ENCODE measurements around the gene HP. TPM values are rescaled to one million over a fixed set of nuclear protein-coding genes. Genes with fewer than 3 reads are reported as not detected.

HP gene
- total and polyA plus RNA-seq, 2 of the 13 experiments (the other 11 are each of a cell fraction or from before 2014, with no cell fraction given): 387 to 524 TPM

- TF ChIP-seq SMAD9 (CRISPR knock-in tag; IDR thresholded peaks at IDR 0.05) (no peak), RORA (CRISPR knock-in tag; IDR thresholded peaks at IDR 0.05) (no peak), KDM2A (CRISPR knock-in tag; IDR thresholded peaks at IDR 0.05; ENCODE audit: borderline replicate concordance, low read depth) (no peak; the same call in 1 of the 2 replicates), MED1 (CRISPR knock-in tag; IDR thresholded peaks at IDR 0.05) (peak; percentile 29; the same call in 1 of the 2 replicates), THAP9 (CRISPR knock-in tag; IDR thresholded peaks at IDR 0.05; ENCODE audit: borderline replicate concordance) (no peak), KDM4B (CRISPR knock-in tag; IDR thresholded peaks at IDR 0.05) (no peak), FOSL1 (CRISPR knock-in tag; IDR thresholded peaks at IDR 0.05; ENCODE audit: borderline replicate concordance) (no peak), CCDC6 (CRISPR knock-in tag; IDR thresholded peaks at IDR 0.05) (no peak), PAX8 (CRISPR knock-in tag; IDR thresholded peaks at IDR 0.05; ENCODE audit: borderline replicate concordance) (no peak), ZNF609 (CRISPR knock-in tag; IDR thresholded peaks at IDR 0.05; ENCODE audit: borderline replicate concordance) (no peak), SAP130 (CRISPR knock-in tag; IDR thresholded peaks at IDR 0.05; ENCODE audit: low read depth) (peak; percentile 53; the same call in 1 of the 2 replicates), RARG (CRISPR knock-in tag; IDR thresholded peaks at IDR 0.05; ENCODE audit: low read depth) (no peak), GATAD1 (CRISPR knock-in tag; IDR thresholded peaks at IDR 0.05) (no peak), PCBP2 (optimal IDR thresholded peaks at IDR 0.05; ENCODE audit: low read depth, low read length, poor library complexity, severe bottlenecking) (no peak), ARNT2 (CRISPR knock-in tag; IDR thresholded peaks at IDR 0.05; ENCODE audit: low read depth) (no peak), PITX1 (CRISPR knock-in tag; IDR thresholded peaks at IDR 0.05) (no peak), ZNF136 (CRISPR knock-in tag; IDR thresholded peaks at IDR 0.05; ENCODE audit: low read depth) (no peak)
- TF ChIP-seq, protein P1, sequence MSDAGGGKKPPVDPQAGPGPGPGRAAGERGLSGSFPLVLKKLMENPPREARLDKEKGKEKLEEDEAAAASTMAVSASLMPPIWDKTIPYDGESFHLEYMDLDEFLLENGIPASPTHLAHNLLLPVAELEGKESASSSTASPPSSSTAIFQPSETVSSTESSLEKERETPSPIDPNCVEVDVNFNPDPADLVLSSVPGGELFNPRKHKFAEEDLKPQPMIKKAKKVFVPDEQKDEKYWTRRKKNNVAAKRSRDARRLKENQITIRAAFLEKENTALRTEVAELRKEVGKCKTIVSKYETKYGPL (CRISPR knock-in tag; IDR thresholded peaks at IDR 0.05): no peak
- TF ChIP-seq, protein P2, sequence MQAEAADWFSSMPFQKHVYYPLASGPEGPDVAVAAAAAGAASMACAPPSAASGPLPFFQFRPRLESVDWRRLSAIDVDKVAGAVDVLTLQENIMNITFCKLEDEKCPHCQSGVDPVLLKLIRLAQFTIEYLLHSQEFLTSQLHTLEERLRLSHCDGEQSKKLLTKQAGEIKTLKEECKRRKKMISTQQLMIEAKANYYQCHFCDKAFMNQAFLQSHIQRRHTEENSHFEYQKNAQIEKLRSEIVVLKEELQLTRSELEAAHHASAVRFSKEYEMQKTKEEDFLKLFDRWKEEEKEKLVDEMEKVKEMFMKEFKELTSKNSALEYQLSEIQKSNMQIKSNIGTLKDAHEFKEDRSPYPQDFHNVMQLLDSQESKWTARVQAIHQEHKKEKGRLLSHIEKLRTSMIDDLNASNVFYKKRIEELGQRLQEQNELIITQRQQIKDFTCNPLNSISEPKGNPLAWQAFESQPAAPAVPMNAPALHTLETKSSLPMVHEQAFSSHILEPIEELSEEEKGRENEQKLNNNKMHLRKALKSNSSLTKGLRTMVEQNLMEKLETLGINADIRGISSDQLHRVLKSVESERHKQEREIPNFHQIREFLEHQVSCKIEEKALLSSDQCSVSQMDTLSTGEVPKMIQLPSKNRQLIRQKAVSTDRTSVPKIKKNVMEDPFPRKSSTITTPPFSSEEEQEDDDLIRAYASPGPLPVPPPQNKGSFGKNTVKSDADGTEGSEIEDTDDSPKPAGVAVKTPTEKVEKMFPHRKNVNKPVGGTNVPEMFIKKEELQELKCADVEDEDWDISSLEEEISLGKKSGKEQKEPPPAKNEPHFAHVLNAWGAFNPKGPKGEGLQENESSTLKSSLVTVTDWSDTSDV (CRISPR knock-in tag; IDR thresholded peaks at IDR 0.05): no peak
These were observed 29.6 kb downstream of the HP start (continued) for GRCh38 chr16:72083778-72084404.

Measured in HepG2 (cell line).